OCI-LY1 (cell line): ENCODE data around the gene ACAP3.
A peak's percentile ranks its signal among the peaks of the same experiment; 100 is the strongest.

Source experiments
- H2AFZ ChIP-seq: fragments of 200-600 bp; sonication (generic), shearing (Covaris generic); 2 replicates; pipeline ENCODE4 v1.6.0; 2014; ENCODE audit warnings: antibody characterized with exemption, mild to moderate bottlenecking, low read length
- H3F3A ChIP-seq: fragments of 200-600 bp; sonication (generic), shearing (Covaris generic); 2 replicates; pipeline ENCODE4 v1.6.0; 2014; ENCODE audit warnings: mild to moderate bottlenecking, antibody characterized with exemption, low read length, moderate library complexity; ENCODE audit not compliant: insufficient read depth
- H3K27ac ChIP-seq: fragments of 200-600 bp; sonication (generic); 2 replicates; pipeline ENCODE4 v1.5.1; 2014; ENCODE audit warnings: low read length, mixed run types, mild to moderate bottlenecking, low read depth; ENCODE audit not compliant: poor library complexity, severe bottlenecking
- H3K27me3 ChIP-seq: fragments of 200-600 bp; sonication (generic); 2 replicates; pipeline ENCODE4 v1.6.0; 2014; ENCODE audit warnings: antibody characterized with exemption, mild to moderate bottlenecking, low read length, moderate library complexity; ENCODE audit not compliant: insufficient read depth
- H3K36me3 ChIP-seq: fragments of 200-600 bp; sonication (generic); 2 replicates; pipeline ENCODE4 v1.6.1; 2014; ENCODE audit warnings: mild to moderate bottlenecking, antibody characterized with exemption, low read length, moderate library complexity, mixed read lengths; ENCODE audit not compliant: insufficient read depth
- H3K4me1 ChIP-seq: fragments of 200-600 bp; sonication (generic); 2 replicates; pipeline ENCODE4 v1.5.1; 2014; ENCODE audit warnings: mild to moderate bottlenecking, low read length, moderate library complexity; ENCODE audit not compliant: insufficient read depth, severe bottlenecking
- H3K4me2 ChIP-seq: fragments of 200-600 bp; sonication (generic), shearing (Covaris generic); 2 replicates; pipeline ENCODE4 v1.6.1; 2014; ENCODE audit warnings: low read length
- H3K4me3 ChIP-seq: fragments of 200-600 bp; sonication (generic); 2 replicates; pipeline ENCODE4 v1.5.1; 2014; ENCODE audit warnings: low read length, low read depth, mild to moderate bottlenecking, mixed read lengths; ENCODE audit not compliant: poor library complexity, severe bottlenecking
- H3K79me2 ChIP-seq: fragments of 200-600 bp; shearing (Covaris generic); 2 replicates; pipeline ENCODE4 v1.6.1; 2016; ENCODE audit warnings: mixed run types, low read length, mixed read lengths; ENCODE audit not compliant: insufficient read depth
- H3K9ac ChIP-seq: fragments of 200-600 bp; sonication (generic), shearing (Covaris generic); 2 replicates; pipeline ENCODE4 v1.6.1; 2014; ENCODE audit warnings: mild to moderate bottlenecking, low read length, mixed read lengths
- H3K9me2 ChIP-seq: fragments of 200-600 bp; sonication (generic), shearing (Covaris generic); 2 replicates; pipeline ENCODE4 v1.6.1; 2014; ENCODE audit warnings: low read depth, mild to moderate bottlenecking, low read length, mixed read lengths
- H3K9me3 ChIP-seq: fragments of 200-600 bp; shearing (Covaris generic); 2 replicates; pipeline ENCODE4 v1.6.1; 2014; ENCODE audit warnings: low read length, mixed read lengths
- H4K20me1 ChIP-seq: fragments of 200-600 bp; sonication (generic), shearing (Covaris generic); 2 replicates; pipeline ENCODE4 v1.6.0; 2016; ENCODE audit warnings: mild to moderate bottlenecking, low read length; ENCODE audit not compliant: insufficient read depth
- CTCF ChIP-seq: fragments of 200-600 bp; sonication (generic), shearing (Covaris generic); IDR thresholded peaks from 2 replicates; pipeline ENCODE4 v1.5.1; 2017; ENCODE audit warnings: mild to moderate bottlenecking, antibody characterized with exemption, low read length, moderate library complexity, mixed read lengths
- EZH2 ChIP-seq: fragments of 200-600 bp; sonication (generic), shearing (Covaris generic); IDR thresholded peaks from 2 replicates; pipeline ENCODE4 v1.8.0; 2017; ENCODE audit warnings: borderline replicate concordance, mixed run types, mild to moderate bottlenecking, antibody characterized with exemption, low read length, moderate library complexity, mixed read lengths

ACAP3 gene

GRCh38 chr1:1306070-1306660 is 1.6 kb downstream of the ACAP3 start:
- Histone ChIP-seq H3K4me1 (peaks cover 37% of the 10 kb centered on the region), H3K27me3 (no peaks in the 10 kb centered on the region), H3K4me2 (peak overlapping the region; percentile 73), H2AFZ (no peak overlapping the region), H3K9ac (peak overlapping the region; percentile 61; the same call in 1 of the 2 replicates), H3K9me2 (no peaks in the 10 kb centered on the region), H3K79me2 (no peaks in the 10 kb centered on the region), H3K4me3 (peak overlapping the region; percentile 73), H3F3A (no peaks in the 10 kb centered on the region), H3K9me3 (no peaks in the 10 kb centered on the region), H4K20me1 (no peaks in the 10 kb centered on the region), H3K27ac (no peak overlapping the region), H3K36me3 (peaks cover 16% of the 10 kb centered on the region; the same call in 1 of the 2 replicates)
- TF ChIP-seq CTCF (peak; percentile 25; the same call in 1 of the 2 replicates), EZH2 (no peak)

GRCh38 chr1:1305300-1306069 is 2.2 kb downstream of the ACAP3 start:
- Histone ChIP-seq H4K20me1 (no peaks in the 10 kb centered on the region), H3K9me2 (no peaks in the 10 kb centered on the region), H3K9ac (no peak overlapping the region; the same call in 1 of the 2 replicates), H3K4me1 (peaks cover 37% of the 10 kb centered on the region), H3K27me3 (no peaks in the 10 kb centered on the region), H3K27ac (no peak overlapping the region), H3K9me3 (no peaks in the 10 kb centered on the region), H3K36me3 (peaks cover 9% of the 10 kb centered on the region; the same call in 1 of the 2 replicates), H3K4me2 (peak overlapping the region; percentile 73), H3K79me2 (no peaks in the 10 kb centered on the region), H3F3A (no peaks in the 10 kb centered on the region), H3K4me3 (peak overlapping the region; percentile 73), H2AFZ (no peak overlapping the region)
- TF ChIP-seq EZH2 = no peak
- no peak for TF ChIP-seq CTCF

GRCh38 chr1:1304331-1305299 is 3.1 kb downstream of the ACAP3 start:
- Histone ChIP-seq H3K4me1 (peaks cover 30% of the 10 kb centered on the region), H4K20me1 (no peaks in the 10 kb centered on the region), H3F3A (no peaks in the 10 kb centered on the region), H3K79me2 (no peaks in the 10 kb centered on the region), H3K4me3 (no peak overlapping the region), H3K4me2 (0 out of 2 replicates have a peak overlapping the region, but pooled peaks have one; percentile 73), H3K9ac (no peak overlapping the region; the same call in 1 of the 2 replicates), H2AFZ (no peak overlapping the region), H3K9me2 (no peaks in the 10 kb centered on the region), H3K27me3 (no peaks in the 10 kb centered on the region), H3K9me3 (no peaks in the 10 kb centered on the region), H3K36me3 (peaks cover 2% of the 10 kb centered on the region; the same call in 1 of the 2 replicates), H3K27ac (no peak overlapping the region)
- TF ChIP-seq EZH2 (no peak), CTCF (no peak)
